Activated CD4-positive, CD25-positive, alpha-beta regulatory T cell treated with anti-CD3 and anti-CD28 coated beads, Interleukin-2, amount 50 U/mL, for 16 hours (primary cell): ENCODE results near the gene NAPB.
A peak's percentile ranks its signal among the peaks of the same experiment; 100 is the strongest.

ENCODE experiments used
- DNase-seq: peaks from one replicate; pipeline ENCODE4 v3.0.0-alpha.2; 2020; ENCODE audit warnings: low read depth, low spot score

Gene NAPB

GRCh38 chr20:23369072-23369823, 52.0 kb downstream of the NAPB start:
- no peak for DNase-seq

DNA sequence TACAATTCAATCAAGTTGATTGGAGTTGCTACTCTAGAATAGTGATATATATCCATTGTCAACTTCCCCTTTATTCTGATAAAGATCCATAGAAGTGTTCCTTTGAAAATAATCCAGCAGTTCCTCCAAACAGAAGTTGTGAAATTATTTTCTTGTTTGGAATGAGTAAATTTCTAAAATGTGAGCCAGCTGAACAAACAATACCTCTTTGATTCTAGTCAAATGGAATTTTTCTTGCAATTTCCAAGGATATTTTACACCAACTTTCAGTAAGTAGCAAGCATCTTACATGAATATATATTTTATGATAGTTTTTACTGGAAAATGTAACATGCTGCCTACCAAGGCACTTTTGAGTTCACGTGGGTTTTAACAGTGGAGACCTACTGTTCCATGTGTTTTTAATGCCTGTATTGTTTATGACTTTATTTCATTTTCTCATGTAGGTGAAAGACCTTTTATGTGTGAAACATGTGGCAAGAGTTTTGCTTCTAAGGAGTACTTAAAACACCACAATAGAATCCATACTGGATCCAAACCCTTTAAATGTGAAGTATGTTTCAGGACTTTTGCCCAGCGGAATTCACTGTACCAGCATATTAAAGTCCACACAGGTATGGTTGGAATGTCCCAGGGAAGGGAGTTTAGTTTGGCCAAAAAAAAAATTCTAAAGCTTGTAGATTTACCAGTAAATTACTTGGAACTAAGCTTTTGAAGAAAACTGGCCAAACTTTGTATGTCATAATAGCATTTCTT, 52.8 kb downstream of the NAPB start:
- DNase-seq: no peak

GRCh38 chr20:23367770-23368169, 53.5 kb downstream of the NAPB start:
- no peak for DNase-seq

DNA sequence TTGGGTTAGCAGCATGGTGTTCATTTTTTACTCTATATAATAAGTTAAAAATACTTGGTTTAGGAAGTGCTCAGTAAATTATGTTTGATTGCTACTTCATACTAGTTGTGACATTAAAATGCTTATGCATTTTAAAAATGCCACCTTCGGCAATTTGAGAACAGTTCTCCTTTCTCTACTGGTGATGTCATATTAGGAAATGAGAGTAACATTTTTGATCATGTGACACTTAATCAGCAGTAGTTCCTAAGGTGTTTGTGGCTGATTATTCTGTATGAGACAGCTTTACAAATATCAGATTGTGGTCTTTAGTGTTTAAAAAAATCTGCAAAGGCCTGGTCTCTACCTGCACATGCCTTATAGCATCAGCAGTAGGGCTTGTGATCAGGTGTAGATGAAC, 54.9 kb downstream of the NAPB start:
- no peak for DNase-seq

- no peak for DNase-seq
Measured at GRCh38 chr20:23365390-23366165, 55.7 kb downstream of the NAPB start.

- no peak for DNase-seq
Measured at GRCh38 chr20:23363257-23363649, 58.0 kb downstream of the NAPB start.

DNA sequence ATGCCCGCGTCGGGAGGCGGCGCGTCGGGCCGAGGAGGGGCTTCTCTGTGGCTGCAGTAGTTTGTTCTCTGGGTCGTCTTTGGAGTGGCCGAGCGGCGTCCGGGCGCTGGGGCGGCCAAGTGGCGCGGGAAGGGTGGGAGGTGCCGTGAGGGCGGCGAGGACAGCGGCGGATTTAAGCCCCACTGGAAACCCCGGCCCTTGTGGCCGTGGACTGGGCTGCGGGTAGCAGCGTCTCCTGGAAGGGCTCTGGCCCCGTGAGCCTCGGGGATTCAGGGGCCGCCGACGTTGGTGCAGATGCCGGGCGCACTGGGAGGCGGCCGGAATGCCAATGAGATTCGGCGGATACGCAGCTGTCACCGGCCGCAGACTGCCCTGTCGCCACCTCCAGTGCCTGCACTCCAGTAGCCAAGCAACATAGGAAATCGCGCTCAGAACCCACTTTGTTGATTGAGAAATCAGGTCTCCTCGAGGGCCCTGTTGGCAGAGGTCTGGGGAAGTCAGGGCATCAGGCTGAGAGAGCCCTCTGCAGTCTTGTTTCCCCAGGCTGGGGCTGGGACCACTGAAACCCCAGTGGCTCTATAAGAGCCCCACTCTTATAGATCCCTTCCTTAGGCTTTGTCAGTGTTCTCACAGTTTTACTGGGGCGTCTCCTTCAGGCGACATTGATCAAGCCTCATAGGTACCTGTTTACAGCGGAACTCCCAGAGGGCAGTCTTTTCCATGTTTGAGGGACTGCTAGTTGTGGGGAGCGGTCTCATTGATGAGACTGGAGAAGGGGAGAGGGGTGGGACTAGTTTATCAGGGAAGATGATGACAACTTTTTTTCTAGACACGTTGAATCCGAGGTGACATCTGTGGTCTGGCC, 58.7 kb downstream of the NAPB start:
- DNase-seq: peak; percentile 26

DNA sequence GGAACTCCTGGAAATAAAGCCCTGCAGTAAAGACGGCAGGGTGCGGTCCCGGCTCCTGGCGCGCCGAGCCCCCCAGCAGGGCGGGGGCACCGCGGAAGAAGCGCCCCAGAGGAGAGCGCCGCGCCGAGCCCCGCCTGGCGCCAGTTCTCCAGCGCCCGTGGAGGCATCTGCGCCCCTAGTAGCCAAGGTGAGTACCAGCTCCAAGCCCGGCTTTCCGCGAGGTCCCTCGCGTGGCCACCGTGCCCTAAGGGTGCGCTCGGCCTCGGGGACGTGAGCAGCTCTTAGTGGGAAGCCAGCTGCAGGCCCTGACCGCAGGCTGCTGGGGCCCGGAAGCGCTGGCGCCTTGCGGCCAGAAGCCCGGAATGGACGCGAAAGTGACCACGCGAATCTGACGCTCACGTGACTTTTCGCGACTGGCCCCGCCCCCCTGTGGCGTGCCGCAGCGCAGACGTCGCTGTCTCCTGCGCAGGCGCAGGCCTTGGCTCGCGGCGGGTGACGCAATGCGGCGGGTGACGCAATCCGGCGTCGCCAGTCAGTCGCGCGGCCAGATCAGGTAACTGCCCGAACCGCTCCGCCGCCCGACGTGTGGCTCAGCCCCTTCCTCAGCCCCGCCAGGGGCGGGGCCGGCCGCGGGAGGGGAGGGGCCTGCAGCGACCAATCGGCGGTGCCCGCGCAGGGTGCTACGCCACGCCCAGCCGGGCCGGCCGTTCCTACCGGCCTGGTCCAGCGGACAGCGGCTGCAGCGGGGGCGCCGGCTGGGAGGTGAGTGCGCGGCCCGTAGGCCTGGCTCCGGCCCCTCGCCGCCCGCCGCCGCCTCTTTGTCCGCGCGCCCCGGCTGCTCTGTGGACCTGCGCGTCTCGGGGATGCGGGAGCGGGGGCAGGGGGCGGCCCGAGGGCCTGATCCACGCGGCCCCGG, 59.6 kb downstream of the NAPB start, which contains the start of gene GZF1:
Gene GZF1, plus strand, starts transcription at position 707 of the 916 bp plus-strand sequence. CDS start 2,202 bp downstream, outside the sequence.
- DNase-seq: peak; percentile 97

DNA sequence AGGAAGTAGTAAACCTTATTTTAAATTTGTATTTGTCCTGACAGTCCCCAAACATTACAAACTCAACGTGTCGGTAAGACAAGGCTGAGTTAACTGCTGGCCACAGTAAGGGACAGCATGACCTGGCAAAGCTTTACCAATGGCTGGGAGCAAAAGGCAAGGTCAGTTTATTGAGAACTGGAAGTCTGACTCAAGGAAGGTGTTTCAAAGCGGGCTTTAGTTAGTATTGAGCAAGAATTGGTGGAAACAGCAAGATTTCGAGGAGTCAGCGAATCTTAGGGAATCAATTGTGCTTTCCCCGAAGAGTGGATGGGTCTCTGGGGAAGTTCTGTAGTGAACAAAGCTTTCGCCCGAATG, 60.2 kb downstream of the NAPB start:
- DNase-seq: no peak

DNA sequence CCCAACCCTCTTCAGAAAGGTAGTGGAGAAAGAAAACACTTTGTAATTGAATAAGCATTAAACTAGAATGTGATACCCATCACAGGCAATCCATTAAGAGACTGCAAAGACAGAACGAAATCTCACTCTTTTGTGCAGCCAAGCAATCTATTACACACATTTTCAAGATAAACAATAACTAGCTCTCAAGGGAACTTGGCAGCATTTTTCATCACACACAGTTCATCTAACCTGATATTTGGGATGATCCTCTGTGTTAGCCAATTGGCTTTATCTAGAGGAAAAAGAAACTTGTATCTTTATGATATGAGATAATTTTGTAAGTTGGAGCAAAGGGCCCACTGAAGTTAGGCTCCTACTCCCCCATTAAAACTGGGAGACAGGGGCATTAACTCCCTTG, 60.8 kb downstream of the NAPB start:
- no peak for DNase-seq

GRCh38 chr20:23358923-23359593, 62.2 kb downstream of the NAPB start:
- DNase-seq: no peak

DNA sequence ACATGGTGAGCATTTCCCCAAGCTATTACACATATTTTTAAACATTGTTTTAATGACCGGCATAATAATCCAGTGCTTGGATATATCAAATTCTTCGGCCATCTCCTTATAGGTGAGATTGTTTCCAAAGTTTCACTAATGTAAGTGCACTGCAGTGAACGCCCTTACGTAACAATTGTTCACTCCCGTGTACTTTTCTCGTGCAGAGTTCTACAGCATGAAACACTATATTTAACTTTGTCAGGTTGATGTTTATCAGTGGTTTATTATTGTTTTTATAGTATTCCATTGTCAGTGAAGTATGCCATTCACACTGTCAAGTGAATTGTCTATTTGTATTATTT, 62.8 kb downstream of the NAPB start:
- no peak for DNase-seq

DNA sequence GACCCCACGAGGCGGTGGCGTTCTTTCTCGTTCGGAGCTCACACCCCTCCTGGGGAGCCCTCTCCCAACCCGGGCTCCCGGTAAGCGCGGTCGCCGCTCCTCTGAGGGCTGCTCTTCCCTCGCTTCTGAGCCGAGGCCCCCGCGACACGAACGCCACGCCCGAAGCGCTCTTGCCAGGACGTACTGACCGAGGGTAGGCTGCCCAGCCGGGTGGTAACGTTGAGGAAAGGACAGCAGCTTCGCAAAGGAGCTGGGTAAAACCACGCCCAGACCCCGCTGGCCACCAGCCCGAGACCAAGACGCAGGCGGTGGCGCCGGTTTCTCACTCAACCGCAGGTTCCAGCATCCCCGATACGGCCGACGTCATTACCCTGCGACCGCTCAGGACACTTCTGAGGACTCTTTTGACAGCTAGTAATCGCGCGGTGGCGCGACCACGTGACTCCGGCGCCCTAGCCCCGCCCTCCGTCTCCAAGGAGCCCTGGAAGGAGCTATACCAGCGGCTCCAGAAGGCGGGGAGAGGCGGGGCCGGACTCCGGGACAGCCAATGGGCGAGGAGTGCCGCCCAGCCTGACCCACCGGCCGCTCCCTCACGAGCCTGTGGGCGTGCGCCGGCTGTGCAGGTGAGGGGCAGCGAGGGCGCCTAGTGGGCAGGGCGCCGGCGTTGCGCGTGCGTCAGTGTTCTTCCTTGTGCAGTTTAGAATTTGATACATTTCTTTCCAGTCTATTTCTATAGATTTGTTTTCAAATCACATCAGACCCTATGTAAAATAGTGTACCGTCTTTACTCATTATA, 63.3 kb downstream of the NAPB start:
- DNase-seq: peak; percentile 100

- DNase-seq: no peak
Measured at GRCh38 chr20:23356203-23356602, 65.1 kb downstream of the NAPB start.

DNA sequence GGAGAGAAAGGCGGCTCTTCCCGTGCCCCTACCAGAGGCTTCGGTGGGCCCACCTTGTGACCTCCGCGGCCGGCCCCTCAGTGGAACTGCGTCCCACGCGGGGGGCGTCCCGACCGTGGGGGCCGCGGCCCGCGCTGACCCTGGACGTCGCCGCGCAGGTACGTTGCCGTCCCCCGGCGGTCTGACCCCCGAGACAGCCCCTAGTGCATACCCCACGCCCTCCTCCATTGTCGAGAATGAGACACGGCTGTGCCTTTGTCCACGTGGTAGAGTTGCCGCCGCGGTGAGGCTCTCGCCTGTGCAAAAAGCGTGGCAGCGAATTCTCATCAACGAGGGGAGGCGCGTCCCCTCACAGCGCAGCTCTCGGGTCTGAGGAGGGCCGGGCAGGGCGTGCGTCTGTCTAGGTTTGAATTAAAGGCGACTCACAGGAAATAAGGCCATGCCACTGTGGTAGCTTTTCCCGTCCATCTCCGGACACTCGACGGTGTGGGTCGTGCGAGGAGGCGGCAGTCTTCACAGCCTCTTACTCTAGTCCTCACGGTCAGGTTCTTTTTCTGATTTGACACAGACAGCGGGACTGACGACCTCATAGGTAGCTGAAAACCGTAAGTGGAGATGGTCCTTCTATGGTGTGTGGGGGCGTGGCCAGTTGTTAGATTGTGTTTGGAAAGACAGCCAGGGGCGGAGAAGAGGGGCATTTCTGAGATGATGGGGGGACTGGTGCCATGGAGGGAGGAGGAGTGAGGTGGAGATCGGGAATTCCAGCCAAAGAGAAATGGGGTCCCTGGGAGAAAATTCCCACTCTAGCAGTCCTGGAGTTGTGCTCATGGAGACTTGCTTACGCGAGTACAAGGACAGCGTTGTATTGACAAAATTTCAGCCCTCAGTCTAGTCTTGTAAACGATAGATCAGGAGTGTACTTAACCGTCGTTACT, 70.1 kb downstream of the NAPB start:
- peak; percentile 18 for DNase-seq

GRCh38 chr20:23350196-23350903, 70.9 kb downstream of the NAPB start, which contains the start of gene NXT1:
TSS of gene NXT1 (plus strand) at chr20:23350791. CDS start at chr20:23354042, 3,251 bp downstream.
- peak; percentile 93 for DNase-seq
